Measurements from ENCODE around the gene RUNX2.

- no peak for TF ChIP-seq EP300 (IDR thresholded peaks at IDR 0.05; ENCODE audit: low read depth)
- TF ChIP-seq CTCF (IDR thresholded peaks at IDR 0.05): no peak
These were observed 185.7 kb downstream of the RUNX2 start for GRCh38 chr6:45513843-45514242.
